GM21619 (cell line): ENCODE data around the gene NOSIP.

Source experiments
- ATAC-seq: cut with Tn5 transposase; IDR thresholded peaks from one replicate; pipeline ENCODE4 v1.9.1; 2021; ENCODE audit not compliant: unreplicated experiment

Gene NOSIP

GRCh38 chr19:49552749-49553148 is 27.6 kb downstream of the NOSIP start:
- no peak for ATAC-seq

- ATAC-seq = no peak
Measured at GRCh38 chr19:49551531-49551930, 28.8 kb downstream of the NOSIP start.

- no peak for ATAC-seq
Measured at GRCh38 chr19:49549045-49549444, 31.3 kb downstream of the NOSIP start.

DNA sequence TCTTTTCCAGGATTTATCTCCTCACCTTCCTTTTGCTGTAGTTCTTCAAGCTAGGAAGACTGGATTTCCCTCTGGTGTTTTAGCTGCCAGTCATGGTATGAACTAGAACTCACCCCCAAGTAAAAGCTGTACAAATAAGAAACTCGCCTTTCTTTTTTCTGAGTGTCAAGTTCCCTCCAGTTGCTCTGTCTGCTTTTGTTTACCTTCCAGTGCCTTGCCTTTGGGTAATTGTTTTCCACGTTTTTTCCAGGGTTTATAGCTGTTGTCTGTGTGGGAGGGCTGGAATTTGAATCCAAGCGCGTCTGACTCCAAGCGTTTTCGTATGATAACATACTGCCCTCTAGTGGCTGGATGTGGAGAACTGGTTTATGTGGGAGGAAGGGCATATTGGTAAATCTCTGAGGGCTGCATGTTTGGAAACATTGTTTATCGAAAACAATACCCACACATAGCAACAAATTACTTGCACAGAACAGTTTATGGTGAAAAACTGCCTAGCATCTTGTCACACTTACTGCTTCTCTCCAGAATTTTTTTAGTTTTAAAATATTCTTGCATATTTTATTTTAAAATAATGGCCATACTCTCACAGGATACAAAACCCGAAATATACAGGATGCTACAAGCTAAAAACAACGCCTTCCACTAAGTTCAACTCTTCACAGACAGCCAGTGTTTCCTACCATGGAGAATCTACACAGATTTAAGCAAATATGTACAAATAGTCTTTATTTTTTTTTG is 33.4 kb downstream of the NOSIP start:
- no peak for ATAC-seq

GRCh38 chr19:49544154-49544553 is 36.2 kb downstream of the NOSIP start:
- ATAC-seq = no peak

- ATAC-seq = no peak
Measured at GRCh38 chr19:49543032-49543431, 37.3 kb downstream of the NOSIP start.

DNA sequence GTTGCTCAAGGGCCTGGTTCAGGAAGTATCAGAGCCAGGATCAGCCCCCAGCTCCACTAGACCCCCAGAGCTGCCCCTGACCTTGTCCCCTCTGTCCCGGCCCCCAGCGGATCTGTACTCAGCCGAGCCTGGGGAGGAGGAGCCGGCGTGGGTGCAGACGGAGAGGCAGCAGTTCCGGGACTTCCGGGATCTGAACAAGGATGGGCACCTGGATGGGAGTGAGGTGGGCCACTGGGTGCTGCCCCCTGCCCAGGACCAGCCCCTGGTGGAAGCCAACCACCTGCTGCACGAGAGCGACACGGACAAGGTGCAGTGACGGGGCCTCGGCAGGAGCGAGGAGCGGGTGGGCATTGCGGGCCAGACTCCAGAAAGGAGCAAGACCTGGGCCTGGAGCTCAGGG is 37.9 kb downstream of the NOSIP start:
- no peak for ATAC-seq

- no peak for ATAC-seq
Measured at GRCh38 chr19:49541914-49542313, 38.4 kb downstream of the NOSIP start.

GRCh38 chr19:49539192-49539952 is 41.0 kb downstream of the NOSIP start:
- no peak for ATAC-seq

DNA sequence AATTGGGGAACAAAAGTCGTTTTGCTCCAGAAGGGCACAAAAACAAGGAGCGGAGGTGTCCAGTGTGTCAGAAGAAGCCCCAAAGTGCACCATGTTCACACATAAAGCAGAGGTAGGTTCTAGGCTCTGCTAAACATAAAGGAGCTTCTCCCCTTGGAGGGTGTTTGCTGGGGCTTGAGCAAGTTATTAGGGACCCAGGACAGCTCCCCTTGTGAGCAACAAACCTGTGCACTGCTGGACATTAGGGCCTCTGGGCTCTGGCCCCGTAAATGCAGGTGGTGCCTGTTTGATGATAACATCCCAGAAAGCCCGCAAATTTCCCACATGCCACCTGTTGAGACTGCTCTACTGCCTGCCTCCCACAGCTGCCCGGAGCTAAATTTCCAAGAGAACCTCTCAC is 41.7 kb downstream of the NOSIP start:
- no peak for ATAC-seq

DNA sequence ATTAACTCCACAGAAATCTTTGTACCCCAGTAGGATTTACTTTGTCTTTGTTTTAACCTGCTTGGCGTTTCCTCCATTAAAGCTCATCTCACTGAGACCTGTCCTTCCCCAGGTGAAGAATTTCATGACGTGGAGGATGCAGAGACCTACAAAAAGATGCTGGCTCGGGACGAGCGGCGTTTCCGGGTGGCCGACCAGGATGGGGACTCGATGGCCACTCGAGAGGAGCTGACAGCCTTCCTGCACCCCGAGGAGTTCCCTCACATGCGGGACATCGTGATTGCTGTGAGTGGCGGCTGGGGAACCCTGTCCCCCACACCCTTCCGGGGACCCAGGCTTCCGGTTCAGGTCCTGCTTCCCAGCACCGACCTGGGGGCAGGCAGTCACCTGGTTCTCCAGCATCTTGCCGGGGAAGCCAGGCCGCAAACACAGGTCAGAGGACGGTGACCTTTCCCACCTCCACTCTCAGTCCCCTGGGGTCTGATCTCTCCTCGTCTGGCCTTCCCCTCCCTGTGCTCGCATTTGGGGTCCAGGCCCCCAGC is 43.4 kb downstream of the NOSIP start:
- ATAC-seq = no peak

DNA sequence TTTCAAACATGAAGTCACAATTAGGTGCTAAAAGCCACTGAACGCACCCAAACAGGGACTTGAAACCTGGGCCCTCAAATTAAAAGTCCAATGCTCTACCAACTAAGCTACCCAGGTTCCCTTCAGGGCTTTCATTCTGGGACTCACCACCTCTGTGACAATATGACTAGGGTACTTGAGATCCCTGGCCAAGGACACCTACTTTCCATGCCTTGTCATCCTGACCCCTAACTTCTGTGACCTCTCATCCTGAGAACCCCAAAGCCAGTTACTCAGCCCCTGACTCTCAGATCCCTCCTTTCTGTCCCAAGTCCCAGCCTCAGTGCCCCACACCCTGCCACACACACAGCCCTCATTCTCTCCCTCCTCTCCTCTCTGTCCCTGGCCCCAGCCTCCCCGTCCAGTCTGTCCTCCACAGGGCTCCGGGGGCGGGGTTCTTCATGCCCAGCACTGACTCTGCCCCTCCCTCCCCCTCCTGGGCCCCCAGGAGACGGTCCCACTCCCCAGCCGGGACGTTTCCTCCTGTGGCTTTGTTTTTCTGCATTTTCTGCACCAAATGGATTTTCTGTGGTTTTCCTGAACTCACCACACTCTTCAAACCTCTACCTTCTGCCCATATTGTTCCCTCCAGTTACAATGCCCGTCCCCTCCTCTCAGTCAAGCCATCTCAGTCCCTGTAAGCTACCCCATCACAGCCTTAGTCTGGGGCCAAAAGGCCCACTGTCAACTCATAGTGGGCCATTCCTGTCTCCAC is 45.5 kb downstream of the NOSIP start:
- no peak for ATAC-seq

DNA sequence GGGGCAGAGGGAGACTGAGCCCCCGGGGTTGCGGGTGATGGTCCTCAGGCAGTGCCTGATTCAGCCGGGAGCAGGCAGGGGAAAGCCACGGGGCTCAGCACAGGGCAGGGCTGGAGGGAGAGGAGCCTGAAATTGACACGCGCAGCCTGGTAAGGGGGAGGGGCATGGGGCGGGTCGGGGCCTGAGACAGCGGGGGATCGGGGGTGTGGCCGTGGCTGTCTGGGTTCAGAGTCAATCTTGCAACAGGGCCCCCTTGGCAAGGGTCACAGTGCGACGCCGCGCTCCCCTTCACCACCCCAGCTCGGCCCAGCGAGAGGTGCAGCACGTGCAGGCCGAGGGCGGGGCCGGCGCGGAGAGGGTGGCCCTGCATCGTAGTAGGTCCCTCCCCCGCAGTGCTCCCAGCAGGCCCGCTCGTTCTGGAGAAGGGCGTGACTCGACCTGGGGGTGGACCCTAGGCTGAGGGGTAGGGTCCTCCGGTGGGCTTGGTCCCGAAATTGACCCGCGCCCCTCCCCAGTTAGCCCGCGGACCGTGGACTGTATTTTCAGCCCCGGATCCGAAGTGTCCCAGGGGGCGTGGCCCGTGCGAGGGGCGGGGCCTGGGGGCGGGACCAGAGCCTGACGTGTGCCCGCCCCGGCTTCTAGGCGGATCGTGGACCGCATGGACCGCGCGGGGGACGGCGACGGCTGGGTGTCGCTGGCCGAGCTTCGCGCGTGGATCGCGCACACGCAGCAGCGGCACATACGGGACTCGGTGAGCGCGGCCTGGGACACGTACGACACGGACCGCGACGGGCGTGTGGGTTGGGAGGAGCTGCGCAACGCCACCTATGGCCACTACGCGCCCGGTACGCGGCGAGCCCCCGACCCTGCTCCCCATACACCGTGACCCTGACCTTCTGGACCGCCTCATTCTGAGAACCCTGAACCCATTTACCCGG is 46.5 kb downstream of the NOSIP start:
- peak; percentile 73 for ATAC-seq

GRCh38 chr19:49530708-49531107 is 49.6 kb downstream of the NOSIP start:
- no peak for ATAC-seq

DNA sequence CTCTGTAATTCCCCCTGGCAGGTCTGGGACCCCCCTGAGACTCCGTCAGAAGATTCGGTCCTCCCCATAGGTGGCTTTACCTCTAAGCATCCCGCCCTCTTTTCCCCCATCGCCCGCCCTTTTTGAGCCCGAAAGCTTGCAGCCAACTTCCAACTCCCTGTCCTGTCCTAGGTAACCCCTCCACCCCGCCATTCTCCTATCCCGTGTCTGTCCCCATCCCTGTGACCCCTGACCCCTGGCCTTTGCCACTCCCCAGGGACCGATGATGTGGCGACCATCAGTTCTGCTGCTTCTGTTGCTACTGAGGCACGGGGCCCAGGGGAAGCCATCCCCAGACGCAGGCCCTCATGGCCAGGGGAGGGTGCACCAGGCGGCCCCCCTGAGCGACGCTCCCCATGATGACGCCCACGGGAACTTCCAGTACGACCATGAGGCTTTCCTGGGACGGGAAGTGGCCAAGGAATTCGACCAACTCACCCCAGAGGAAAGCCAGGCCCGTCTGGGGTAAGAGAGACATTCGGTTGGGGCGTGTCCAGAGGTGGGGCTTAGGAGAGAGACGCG is 52.1 kb downstream of the NOSIP start:
- ATAC-seq = no peak

- ATAC-seq = no peak
Measured at GRCh38 chr19:49524812-49525455, 55.4 kb downstream of the NOSIP start.

DNA sequence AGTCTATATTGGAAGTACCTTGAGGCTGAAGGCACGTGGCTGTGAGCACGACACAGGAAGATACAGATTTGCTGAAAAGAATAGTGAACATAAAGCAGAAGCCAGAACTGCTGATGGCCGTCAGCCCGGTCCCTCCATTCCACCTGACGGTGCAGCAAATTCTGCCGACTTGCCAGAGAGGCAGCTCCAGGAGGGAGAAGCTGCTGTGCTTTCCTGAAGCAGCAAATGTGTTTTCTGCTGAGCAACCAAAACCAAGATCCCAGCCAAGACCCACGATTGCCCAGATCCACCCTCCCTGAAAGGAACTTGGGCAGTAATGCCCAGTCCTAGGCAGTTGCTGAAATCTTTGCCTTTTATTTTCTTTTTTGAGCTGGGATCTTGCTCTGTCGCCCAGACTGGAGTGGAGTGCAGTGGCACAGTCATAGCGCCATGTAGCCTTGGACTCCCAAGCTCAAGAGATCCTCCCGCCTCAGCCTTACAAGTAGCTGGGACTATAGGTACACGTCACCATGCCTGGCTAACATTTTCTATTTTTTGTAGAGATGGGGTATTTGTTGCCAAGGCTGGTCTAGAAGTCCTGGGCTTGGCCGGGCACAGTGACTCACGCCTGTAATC is 59.5 kb downstream of the NOSIP start:
- ATAC-seq = no peak

DNA sequence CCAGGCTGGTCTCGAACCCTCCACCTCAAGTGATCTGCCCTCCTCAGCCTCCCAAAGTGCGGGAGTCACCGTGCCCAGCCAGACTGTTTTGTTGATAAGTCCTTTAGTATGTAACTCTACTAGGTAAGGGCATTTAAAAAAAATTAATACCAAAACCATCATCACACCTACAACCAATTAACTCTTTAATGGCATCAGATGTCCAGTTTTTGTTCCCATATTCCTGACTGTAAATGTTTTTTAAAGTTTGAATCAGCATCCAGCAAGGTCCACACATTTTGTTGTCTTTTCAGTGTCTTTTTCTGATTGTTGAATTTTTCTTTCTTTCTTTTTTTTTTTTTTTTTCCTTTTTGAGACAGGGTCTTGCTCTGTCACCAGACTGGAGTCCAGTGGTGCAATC is 62.3 kb downstream of the NOSIP start:
- ATAC-seq = no peak

DNA sequence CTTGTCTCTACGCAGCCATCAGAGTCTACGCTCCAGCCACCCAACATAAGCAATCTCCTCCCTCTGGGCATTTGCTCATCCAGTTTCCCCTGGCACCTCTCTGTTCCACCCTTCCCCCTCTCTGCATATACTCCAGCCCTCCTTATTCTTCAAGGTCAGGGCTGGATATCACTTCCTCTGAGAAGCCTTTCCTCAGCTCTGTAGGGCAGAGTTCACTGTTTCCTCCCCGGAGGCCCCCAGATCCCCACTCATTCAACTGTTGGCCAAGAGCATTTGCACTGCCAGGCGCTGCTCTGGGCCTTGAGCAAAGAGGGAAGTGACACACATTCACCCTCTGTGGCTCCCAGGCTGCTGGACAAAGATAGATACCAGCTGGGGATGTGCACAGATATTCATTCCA is 64.6 kb downstream of the NOSIP start:
- no peak for ATAC-seq
